ENCODE measurements around the gene WWOX. TPM values are rescaled to one million over a fixed set of nuclear protein-coding genes. Genes with fewer than 3 reads are reported as not detected.

The WWOX gene
- total and polyA plus RNA-seq, 2 of the 8 experiments (the other 6 are each of a cell fraction or from before 2014, with no cell fraction given), result 5.4 to 16.7 TPM

- POLR2A ChIA-PET (ENCODE audit: partially characterized antibody), result no interaction called here
These were observed 993.4 kb downstream of the WWOX start for GRCh38 chr16:79092846-79093245.

More at GRCh38 chr16:79092846-79093245, 993.4 kb downstream of the WWOX start:
- Histone ChIP-seq H2BK12ac (ENCODE audit: low read depth, low read length) (no peak overlapping the region), H3K4me3 (ENCODE audit: extremely low read depth in 1 of 4, insufficient read depth in 2 of 4, low read depth in 3 of 4, low read length in 4 of 4) (no peak overlapping the region), H3K14ac (ENCODE audit: insufficient read length) (no peak overlapping the region), H4K5ac (ENCODE audit: insufficient read length, low read depth, low read length) (no peak overlapping the region), H2BK20ac (ENCODE audit: low read length) (no peak overlapping the region), H2AFZ (ENCODE audit: low read length) (no peak overlapping the region), H4K20me1 (replicated peaks in 1 of 2; ENCODE audit: control insufficient read depth in 1 of 2, insufficient read depth in 2 of 2, low read length in 2 of 2) (no peaks in the 10 kb centered on the region), H3K79me1 (ENCODE audit: low read depth, low read length) (no peaks in the 10 kb centered on the region), H3K18ac (ENCODE audit: extremely low read depth, low read length) (no peak overlapping the region), H4K8ac (ENCODE audit: extremely low read depth, insufficient read depth, low read length) (no peak overlapping the region), H3K27me3 (replicated peaks in 1 of 4; ENCODE audit: control insufficient read depth in 3 of 4, extremely low read depth in 1 of 4, insufficient read depth in 3 of 4, low read length in 3 of 4) (no peaks in the 10 kb centered on the region), H3K23ac (ENCODE audit: insufficient read length) (no peak overlapping the region), H3K4me1 (replicated peaks in 1 of 4; ENCODE audit: control insufficient read depth in 3 of 4, insufficient read depth in 4 of 4, low read length in 3 of 4) (peaks cover 3 to 10% (median 7%) of the 10 kb centered on the region in 4 experiments; a peak in 5 of 7 replicates), H2AK5ac (ENCODE audit: low read depth, low read length) (no peak overlapping the region), H3K79me2 (ENCODE audit: control insufficient read depth in 1 of 2, insufficient read depth in 2 of 2, low read length in 2 of 2) (no peaks in the 10 kb centered on the region), H2BK15ac (ENCODE audit: low read length) (no peak overlapping the region), H2BK5ac (ENCODE audit: low read depth, low read length) (no peak overlapping the region), H3K56ac (replicated peaks; ENCODE audit: insufficient read length, low read depth, low read length) (no peak overlapping the region), H3K9me3 (ENCODE audit: insufficient read depth in 2 of 2, low read depth in 1 of 2, low read length in 1 of 2) (no peaks in the 10 kb centered on the region), H3K36me3 (ENCODE audit: control insufficient read depth in 2 of 4, insufficient read depth in 4 of 4, low read length in 3 of 4) (no peaks in the 10 kb centered on the region), H2BK120ac (replicated peaks; ENCODE audit: low read depth, low read length) (no peak overlapping the region), H3K9ac (replicated peaks in 1 of 4; ENCODE audit: extremely low read depth in 1 of 4, low read depth in 3 of 4, low read length in 3 of 4) (no peak overlapping the region), H4K91ac (replicated peaks; ENCODE audit: insufficient read length, low read length) (no peak overlapping the region), H3K4me2 (ENCODE audit: insufficient read depth in 1 of 2, low read depth in 2 of 2, low read length in 2 of 2) (no peak overlapping the region), H3K23me2 (ENCODE audit: low read depth, low read length) (no peaks in the 10 kb centered on the region; the same call in 1 of the 2 replicates), H3K27ac (ENCODE audit: low read depth, low read length) (no peak overlapping the region), H3K4ac (replicated peaks; ENCODE audit: insufficient read length, low read depth, low read length) (no peak overlapping the region)
- DNase-seq (ENCODE audit: low read depth in 1 of 2, low spot score in 2 of 2) (no peak), FAIRE-seq (no peak)
- WGBS, 2 experiments (ENCODE audit: extremely low coverage in 1 of 2, insufficient coverage in 1 of 2, insufficient read length in 1 of 2, insufficient replicate concordance in 2 of 2, low coverage in 1 of 2, low lambda C conversion rate in 2 of 2, missing lambda C conversion rate in 1 of 2), result 97% methylated on average over 5 of the region's 5 CpGs; no CpG with 5 or more reads in 1 of the 2 experiments
- CTCF ChIA-PET (ENCODE audit: partially characterized antibody), result interaction anchor here (1.5 kb wide), 1 partner anchor 10 kb away, joined by 5 read pairs; no protein-coding TSS in a partner anchor
- no peak for TF ChIP-seq CTCF (IDR thresholded peaks at IDR 0.05; ENCODE audit: control extremely low read depth in 1 of 3, insufficient read depth in 1 of 3, low read depth in 1 of 3, low read length in 3 of 3)
- no peak for TF ChIP-seq TEAD4 (IDR thresholded peaks at IDR 0.05; ENCODE audit: low read depth, low read length)
- TF ChIP-seq ATF3 (IDR thresholded peaks at IDR 0.05; ENCODE audit: insufficient read depth, low read depth, low read length), result no peak
- no peak for TF ChIP-seq POU5F1 (IDR thresholded peaks at IDR 0.05; ENCODE audit: low read depth, low read length)
- no peak for TF ChIP-seq MAFK (IDR thresholded peaks at IDR 0.05; ENCODE audit: low read depth, low read length)
- no peak for TF ChIP-seq RXRA (IDR thresholded peaks at IDR 0.05; ENCODE audit: insufficient read depth, low read depth, low read length)
- TF ChIP-seq FOSL1 (IDR thresholded peaks at IDR 0.05; ENCODE audit: insufficient read depth, low read depth, low read length), result no peak
- no peak for TF ChIP-seq SIN3A (conservative IDR thresholded peaks at IDR 0.05 in 1 of 2, IDR thresholded peaks at IDR 0.05 in 1 of 2; ENCODE audit: low read depth in 1 of 2, low read length in 2 of 2)
- TF ChIP-seq RNF2 (IDR thresholded peaks at IDR 0.05; ENCODE audit: borderline replicate concordance, low read depth, low read length, missing control alignments, poor library complexity, severe bottlenecking), result no peak
- no peak for TF ChIP-seq KDM5A (IDR thresholded peaks at IDR 0.05; ENCODE audit: low read length)

All from H1 (cell line).